Astrocyte (in vitro differentiated cells and primary cell): ENCODE data around the gene KCNMB2. TPM values are rescaled to one million over a fixed set of nuclear protein-coding genes. Genes with fewer than 3 reads are reported as not detected.
"Not testable (repeated sequence)": the region's sequence is repeated elsewhere in the genome, so short reads cannot be mapped to it uniquely, and the experiment has no call there.

Experiments
- DNase-seq: peaks from one replicate; pipeline ENCODE4 v3.0.0-alpha.2; 2010; ENCODE audit warnings: low read depth
- FAIRE-seq: peaks from 2 replicates; lab custom pipeline; 2011; peaks lifted over from hg19 to GRCh38; lab: Jason Lieb, UNC
- H2AFZ ChIP-seq: 2 replicates; pipeline ENCODE4 v1.6.0; 2012; ENCODE audit warnings: low read depth, low read length, inconsistent platforms
- H3K27ac ChIP-seq: 2 replicates; pipeline ENCODE4 v1.5.1; 2011; ENCODE audit warnings: low read depth, low read length, inconsistent platforms
- H3K27me3 ChIP-seq: 2 replicates; pipeline ENCODE4 v1.6.0; 2011; ENCODE audit warnings: low read length, inconsistent platforms; ENCODE audit not compliant: insufficient read depth
- H3K36me3 ChIP-seq: 2 replicates; pipeline ENCODE4 v1.5.1; 2011; ENCODE audit warnings: low read length, inconsistent platforms; ENCODE audit not compliant: insufficient read depth
- H3K4me1 ChIP-seq: 2 replicates; pipeline ENCODE4 v1.5.1; 2011; ENCODE audit warnings: low read length, inconsistent platforms; ENCODE audit not compliant: insufficient read depth
- H3K4me2 ChIP-seq: 2 replicates; pipeline ENCODE4 v1.6.0; 2012; ENCODE audit warnings: low read length, inconsistent platforms
- H3K4me3 ChIP-seq: 2 replicates; pipeline ENCODE4 v1.5.1; 2011; ENCODE audit warnings: low read depth, mild to moderate bottlenecking, low read length, inconsistent platforms; ENCODE audit not compliant: insufficient read depth
- H3K79me2 ChIP-seq: 2 replicates; pipeline ENCODE4 v1.6.0; 2012; ENCODE audit warnings: mild to moderate bottlenecking, low read length, inconsistent platforms; ENCODE audit not compliant: insufficient read depth
- H3K9ac ChIP-seq: 2 replicates; pipeline ENCODE4 v1.6.0; 2012; ENCODE audit warnings: mild to moderate bottlenecking, low read length, inconsistent platforms
- H3K9me3 ChIP-seq: 2 replicates; pipeline ENCODE4 v1.5.1; 2012; ENCODE audit warnings: low read depth, mild to moderate bottlenecking, low read length, inconsistent platforms; ENCODE audit not compliant: insufficient read depth
- H4K20me1 ChIP-seq: 2 replicates; pipeline ENCODE4 v1.6.0; 2012; ENCODE audit warnings: low read length, inconsistent platforms; ENCODE audit not compliant: insufficient read depth
- H3K27ac Mint-ChIP-seq: one replicate; pipeline ENCODE4 v1.8.0; 2021; ENCODE audit warnings: mild to moderate bottlenecking, mixed read lengths; ENCODE audit not compliant: unreplicated experiment
- H3K27me3 Mint-ChIP-seq: one replicate; pipeline ENCODE4 v1.8.0; 2021; ENCODE audit warnings: low read depth, mixed read lengths; ENCODE audit not compliant: unreplicated experiment
- H3K36me3 Mint-ChIP-seq: one replicate; pipeline ENCODE4 v1.8.0; 2021; ENCODE audit warnings: low read depth, mixed read lengths; ENCODE audit not compliant: unreplicated experiment
- H3K4me1 Mint-ChIP-seq: one replicate; pipeline ENCODE4 v1.8.0; 2021; ENCODE audit warnings: low read depth, mixed read lengths; ENCODE audit not compliant: unreplicated experiment
- H3K4me3 Mint-ChIP-seq: one replicate; pipeline ENCODE4 v1.8.0; 2021; ENCODE audit warnings: mild to moderate bottlenecking, moderate library complexity, mixed read lengths; ENCODE audit not compliant: unreplicated experiment
- H3K9me3 Mint-ChIP-seq: one replicate; pipeline ENCODE4 v1.8.0; 2021; ENCODE audit warnings: mild to moderate bottlenecking, mixed read lengths; ENCODE audit not compliant: unreplicated experiment
- EZH2 ChIP-seq: IDR thresholded peaks from 2 replicates; pipeline ENCODE4 v1.6.1; 2012; ENCODE audit warnings: mild to moderate bottlenecking, low read length, inconsistent platforms; ENCODE audit not compliant: insufficient read depth
- total RNA-seq: library from RNA; stranded (reverse); gene quantifications from 2 replicates; pipeline ENCODE4 v1.2.1, GENCODE V29; 2021
- TF ChIP-seq, protein P1 (sequence below): IDR thresholded peaks from 2 replicates; pipeline ENCODE4 v1.5.1; 2011; ENCODE audit warnings: low read depth, mild to moderate bottlenecking, inconsistent platforms, low read length, moderate library complexity; ENCODE audit not compliant: insufficient read depth

The KCNMB2 gene
- total RNA-seq, 1 donor from 2014 or later: not detected

DNA sequence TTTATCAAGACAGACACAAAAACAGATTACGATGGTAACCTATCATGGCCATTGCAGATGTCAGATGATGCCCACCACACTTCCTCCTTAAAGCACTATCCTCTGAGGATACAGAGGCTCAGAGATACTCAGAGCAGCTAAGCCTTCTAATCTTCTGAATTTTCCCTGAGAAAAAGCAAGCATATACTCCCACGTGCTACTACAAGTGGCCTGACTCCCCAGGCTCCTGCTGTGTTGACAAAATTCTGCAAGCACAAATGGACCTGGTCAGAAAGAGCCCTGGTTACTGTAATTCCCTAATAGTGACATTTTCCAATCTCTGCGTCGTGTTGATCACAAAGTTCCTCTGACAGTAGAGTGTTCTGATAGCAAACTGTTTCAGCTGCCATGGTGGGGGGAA, 207.1 kb downstream of the KCNMB2 start:
- Histone ChIP-seq H3K9me3 (no peaks in the 10 kb centered on the region), H3K27me3 (no peaks in the 10 kb centered on the region), H3K27ac (no peak overlapping the region), H3K9ac (no peak overlapping the region), H4K20me1 (no peaks in the 10 kb centered on the region), H3K4me2 (no peak overlapping the region), H2AFZ (no peak overlapping the region), H3K36me3 (no peaks in the 10 kb centered on the region), H3K4me3 (no peak overlapping the region), H3K4me1 (no peaks in the 10 kb centered on the region), H3K79me2 (no peaks in the 10 kb centered on the region)
- H3K27me3 Mint-ChIP-seq: no peaks in the 10 kb centered on the region
- no peak for TF ChIP-seq EZH2
- TF ChIP-seq, protein P1, sequence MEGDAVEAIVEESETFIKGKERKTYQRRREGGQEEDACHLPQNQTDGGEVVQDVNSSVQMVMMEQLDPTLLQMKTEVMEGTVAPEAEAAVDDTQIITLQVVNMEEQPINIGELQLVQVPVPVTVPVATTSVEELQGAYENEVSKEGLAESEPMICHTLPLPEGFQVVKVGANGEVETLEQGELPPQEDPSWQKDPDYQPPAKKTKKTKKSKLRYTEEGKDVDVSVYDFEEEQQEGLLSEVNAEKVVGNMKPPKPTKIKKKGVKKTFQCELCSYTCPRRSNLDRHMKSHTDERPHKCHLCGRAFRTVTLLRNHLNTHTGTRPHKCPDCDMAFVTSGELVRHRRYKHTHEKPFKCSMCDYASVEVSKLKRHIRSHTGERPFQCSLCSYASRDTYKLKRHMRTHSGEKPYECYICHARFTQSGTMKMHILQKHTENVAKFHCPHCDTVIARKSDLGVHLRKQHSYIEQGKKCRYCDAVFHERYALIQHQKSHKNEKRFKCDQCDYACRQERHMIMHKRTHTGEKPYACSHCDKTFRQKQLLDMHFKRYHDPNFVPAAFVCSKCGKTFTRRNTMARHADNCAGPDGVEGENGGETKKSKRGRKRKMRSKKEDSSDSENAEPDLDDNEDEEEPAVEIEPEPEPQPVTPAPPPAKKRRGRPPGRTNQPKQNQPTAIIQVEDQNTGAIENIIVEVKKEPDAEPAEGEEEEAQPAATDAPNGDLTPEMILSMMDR: no peak
- H3K4me1 Mint-ChIP-seq: no peaks in the 10 kb centered on the region
- H3K9me3 Mint-ChIP-seq: no peaks in the 10 kb centered on the region
- no peak overlapping the region for H3K27ac Mint-ChIP-seq
- DNase-seq: no peak
- no peak overlapping the region for H3K4me3 Mint-ChIP-seq
- H3K36me3 Mint-ChIP-seq: no peaks in the 10 kb centered on the region
- no peak for FAIRE-seq

DNA sequence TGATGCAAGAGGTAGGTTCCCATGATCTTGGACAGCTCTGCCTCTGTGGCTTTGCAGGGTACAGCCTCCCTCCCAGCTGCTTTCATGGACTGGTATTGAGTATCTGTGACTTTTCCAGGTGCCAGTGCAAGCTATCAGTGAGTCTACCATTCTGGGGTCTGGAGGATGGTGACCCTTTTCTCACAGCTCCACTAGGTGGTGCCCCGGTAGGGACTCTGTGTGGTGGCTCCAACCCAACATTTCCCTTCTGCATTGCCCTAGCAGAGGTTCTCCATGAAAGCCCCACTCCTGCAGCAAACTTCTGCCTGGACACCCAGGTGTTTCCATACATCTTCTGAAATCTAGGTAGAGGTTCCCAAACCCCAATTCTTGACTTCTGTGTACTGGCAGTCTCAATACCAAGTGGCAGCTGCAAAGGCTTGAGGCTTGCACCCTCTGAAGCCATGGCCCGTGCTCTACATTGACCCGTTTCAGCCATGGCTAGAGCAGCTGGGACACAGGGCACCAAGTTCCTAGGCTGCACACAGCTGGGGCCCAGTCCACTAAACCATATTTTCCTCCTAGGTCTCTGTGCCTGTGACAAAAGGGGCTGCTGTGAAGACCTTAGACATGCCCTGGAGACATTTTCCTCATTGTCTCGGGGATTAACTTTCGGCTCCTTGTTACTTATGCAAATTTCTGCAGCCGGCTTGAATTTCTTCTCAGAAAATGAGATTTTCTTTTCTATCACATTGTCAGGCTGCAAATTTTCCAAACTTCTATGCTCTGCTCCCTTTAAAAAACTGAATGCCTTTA, 209.8 kb downstream of the KCNMB2 start:
- not testable (repeated sequence) for H3K36me3 Mint-ChIP-seq, H3K27me3 ChIP-seq, H3K4me1 ChIP-seq, H3K4me1 Mint-ChIP-seq, H3K36me3 ChIP-seq, H3K27ac ChIP-seq, FAIRE-seq, H3K9me3 Mint-ChIP-seq, H3K9ac ChIP-seq, DNase-seq, H3K27ac Mint-ChIP-seq, H3K9me3 ChIP-seq, H2AFZ ChIP-seq, H3K4me3 ChIP-seq, H3K4me2 ChIP-seq, H3K79me2 ChIP-seq, H3K4me3 Mint-ChIP-seq, H4K20me1 ChIP-seq, H3K27me3 Mint-ChIP-seq

DNA sequence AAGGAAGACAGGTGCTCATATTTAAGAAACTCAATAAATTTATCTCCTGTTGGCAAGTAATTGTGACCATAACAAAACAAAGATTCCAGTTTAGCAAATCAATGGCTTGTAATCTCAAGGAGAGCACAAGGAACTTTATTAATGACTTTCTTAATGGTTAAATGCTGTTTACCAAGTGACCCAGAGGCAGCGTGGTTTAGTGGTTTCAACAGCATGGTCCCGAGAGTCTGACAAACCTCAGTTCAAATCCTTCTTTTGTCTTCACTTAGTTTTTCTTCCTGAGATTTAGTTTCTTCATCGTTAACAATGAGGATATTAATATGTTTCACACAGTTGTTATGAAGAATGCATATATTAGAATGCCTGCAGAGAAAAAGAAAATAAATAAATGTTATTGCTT, 212.6 kb downstream of the KCNMB2 start:
- Mint-ChIP-seq H3K27ac (no peak overlapping the region), H3K4me1 (no peaks in the 10 kb centered on the region), H3K36me3 (no peaks in the 10 kb centered on the region), H3K27me3 (no peaks in the 10 kb centered on the region), H3K9me3 (no peaks in the 10 kb centered on the region), H3K4me3 (no peak overlapping the region)
- TF ChIP-seq, protein P1: no peak
- no peak for TF ChIP-seq EZH2
- Histone ChIP-seq H3K4me3 (no peak overlapping the region), H3K27me3 (no peaks in the 10 kb centered on the region), H3K27ac (no peak overlapping the region), H2AFZ (no peak overlapping the region), H3K4me1 (no peaks in the 10 kb centered on the region), H3K79me2 (no peaks in the 10 kb centered on the region), H3K9ac (no peak overlapping the region), H3K36me3 (no peaks in the 10 kb centered on the region), H4K20me1 (no peaks in the 10 kb centered on the region), H3K4me2 (no peak overlapping the region), H3K9me3 (no peaks in the 10 kb centered on the region)
- DNase-seq (no peak), FAIRE-seq (no peak)
